Stimulated activated effector memory CD8-positive, alpha-beta T cell treated with anti-CD3 and anti-CD28 coated beads, Interleukin-12 subunit alpha, Interleukin-12 subunit beta, amount 100 ng/mL, for 72 hours (primary cell): ENCODE data around the gene SLMAP.

Experiments used
- ATAC-seq: fragments of 150-1000 bp; cut with Tn5 transposase; 2 replicates; pipeline ENCODE4 v1.10.0; 2021
- DNase-seq, 2 donors: peaks; one replicate each; pipeline ENCODE4 v3.0.0; 2021 to 2022; ENCODE audit warnings: low spot score in 2 of 2
- H3K27ac Mint-ChIP-seq: one replicate; pipeline ENCODE4 v1.8.0; 2022; ENCODE audit warnings: mild to moderate bottlenecking, mixed read lengths
- H3K36me3 Mint-ChIP-seq: one replicate; pipeline ENCODE4 v1.8.0; 2022; ENCODE audit warnings: mild to moderate bottlenecking, mixed read lengths
- H3K4me1 Mint-ChIP-seq: one replicate; pipeline ENCODE4 v1.8.0; 2022; ENCODE audit warnings: mixed read lengths
- H3K4me3 Mint-ChIP-seq: one replicate; pipeline ENCODE4 v1.8.0; 2022; ENCODE audit warnings: mild to moderate bottlenecking, mixed read lengths
- H3K9me3 Mint-ChIP-seq: one replicate; pipeline ENCODE4 v1.8.0; 2022; ENCODE audit warnings: mixed read lengths

The SLMAP gene

GRCh38 chr3:57822686-57823085 lies 66.6 kb downstream of the SLMAP start:
- Mint-ChIP-seq H3K4me3 (no peak overlapping the region), H3K27ac (no peak overlapping the region), H3K9me3 (no peaks in the 10 kb centered on the region), H3K36me3 (peaks cover 6% of the 10 kb centered on the region), H3K4me1 (peaks cover 23% of the 10 kb centered on the region)
- ATAC-seq (no peak), DNase-seq (no peak)

- no peak for ATAC-seq
- peaks cover 16% of the 10 kb centered on the region for H3K4me1 Mint-ChIP-seq
- peaks cover 6% of the 10 kb centered on the region for H3K36me3 Mint-ChIP-seq
- no peak for DNase-seq
- H3K4me3 Mint-ChIP-seq = no peak overlapping the region
- no peak overlapping the region for H3K27ac Mint-ChIP-seq
- H3K9me3 Mint-ChIP-seq = no peaks in the 10 kb centered on the region
Observed at GRCh38 chr3:57825116-57825515, 69.0 kb downstream of the SLMAP start.

- Mint-ChIP-seq H3K4me1 (peaks cover 16% of the 10 kb centered on the region), H3K36me3 (peaks cover 12% of the 10 kb centered on the region), H3K27ac (peak overlapping the region; percentile 14), H3K9me3 (no peaks in the 10 kb centered on the region), H3K4me3 (no peak overlapping the region)
- no peak for ATAC-seq
- DNase-seq = no peak
Observed at GRCh38 chr3:57826245-57826951, 70.3 kb downstream of the SLMAP start.

GRCh38 chr3:57826952-57827723 lies 71.0 kb downstream of the SLMAP start:
- DNase-seq (no peak), ATAC-seq (no peak)
- Mint-ChIP-seq H3K27ac (peak overlapping the region; percentile 14), H3K4me3 (no peak overlapping the region), H3K4me1 (peaks cover 12% of the 10 kb centered on the region), H3K9me3 (no peaks in the 10 kb centered on the region), H3K36me3 (peaks cover 19% of the 10 kb centered on the region)

- Mint-ChIP-seq H3K27ac (no peak overlapping the region), H3K9me3 (no peaks in the 10 kb centered on the region), H3K4me3 (no peak overlapping the region), H3K4me1 (peaks cover 12% of the 10 kb centered on the region), H3K36me3 (peaks cover 19% of the 10 kb centered on the region)
- DNase-seq = no peak
- no peak for ATAC-seq
Observed at GRCh38 chr3:57827757-57828156, 71.6 kb downstream of the SLMAP start.

GRCh38 chr3:57832486-57832885 lies 76.4 kb downstream of the SLMAP start:
- Mint-ChIP-seq H3K9me3 (no peaks in the 10 kb centered on the region), H3K36me3 (peaks cover 20% of the 10 kb centered on the region), H3K4me3 (no peak overlapping the region), H3K27ac (no peak overlapping the region), H3K4me1 (peaks cover 8% of the 10 kb centered on the region)
- DNase-seq (no peak), ATAC-seq (no peak)

- Mint-ChIP-seq H3K27ac (no peak overlapping the region), H3K36me3 (peaks cover 20% of the 10 kb centered on the region), H3K4me3 (no peak overlapping the region), H3K4me1 (peaks cover 8% of the 10 kb centered on the region), H3K9me3 (no peaks in the 10 kb centered on the region)
- no peak for DNase-seq
- ATAC-seq = no peak
Observed at GRCh38 chr3:57832900-57833313, 76.8 kb downstream of the SLMAP start.

- Mint-ChIP-seq H3K4me1 (peaks cover 13% of the 10 kb centered on the region), H3K9me3 (no peaks in the 10 kb centered on the region), H3K4me3 (no peak overlapping the region), H3K36me3 (peaks cover 20% of the 10 kb centered on the region), H3K27ac (no peak overlapping the region)
- ATAC-seq (no peak), DNase-seq (no peak)
Observed at GRCh38 chr3:57833763-57834162, 77.7 kb downstream of the SLMAP start.

- ATAC-seq = no peak
- Mint-ChIP-seq H3K27ac (peak overlapping the region; percentile 32), H3K36me3 (peaks cover 6% of the 10 kb centered on the region)
Observed at GRCh38 chr3:57837686-57838085, 81.6 kb downstream of the SLMAP start.

GRCh38 chr3:57838627-57839026 lies 82.5 kb downstream of the SLMAP start:
- Mint-ChIP-seq H3K4me1 (peaks cover 20% of the 10 kb centered on the region), H3K4me3 (no peak overlapping the region), H3K9me3 (no peaks in the 10 kb centered on the region), H3K27ac (no peak overlapping the region), H3K36me3 (peaks cover 4% of the 10 kb centered on the region)
- ATAC-seq (no peak), DNase-seq (no peak)

More at GRCh38 chr3:57837686-57838085, 81.6 kb downstream of the SLMAP start:
- Mint-ChIP-seq H3K4me3 (no peak overlapping the region), H3K9me3 (no peaks in the 10 kb centered on the region), H3K4me1 (peaks cover 20% of the 10 kb centered on the region)
- no peak for DNase-seq

GRCh38 chr3:57840473-57840872 lies 84.4 kb downstream of the SLMAP start:
- ATAC-seq = no peak
- Mint-ChIP-seq H3K36me3 (peaks cover 8% of the 10 kb centered on the region), H3K4me3 (no peak overlapping the region), H3K4me1 (peaks cover 20% of the 10 kb centered on the region), H3K27ac (no peak overlapping the region), H3K9me3 (no peaks in the 10 kb centered on the region)
- no peak for DNase-seq

GRCh38 chr3:57841818-57842217 lies 85.7 kb downstream of the SLMAP start:
- no peak for DNase-seq
- Mint-ChIP-seq H3K9me3 (no peaks in the 10 kb centered on the region), H3K36me3 (peaks cover 8% of the 10 kb centered on the region), H3K27ac (no peak overlapping the region), H3K4me3 (no peak overlapping the region), H3K4me1 (peaks cover 19% of the 10 kb centered on the region)
- ATAC-seq = no peak

GRCh38 chr3:57848177-57848738 lies 92.1 kb downstream of the SLMAP start:
- H3K4me3 Mint-ChIP-seq = no peak overlapping the region
- DNase-seq = no peak
- no peaks in the 10 kb centered on the region for H3K9me3 Mint-ChIP-seq
- no peak for ATAC-seq
- H3K27ac Mint-ChIP-seq = no peak overlapping the region
- H3K36me3 Mint-ChIP-seq = peaks cover 50% of the 10 kb centered on the region
- H3K4me1 Mint-ChIP-seq = no peaks in the 10 kb centered on the region

GRCh38 chr3:57851304-57851703 lies 95.2 kb downstream of the SLMAP start:
- DNase-seq (no peak), ATAC-seq (no peak)
- Mint-ChIP-seq H3K4me3 (no peak overlapping the region), H3K9me3 (no peaks in the 10 kb centered on the region), H3K36me3 (peaks cover 47% of the 10 kb centered on the region), H3K4me1 (no peaks in the 10 kb centered on the region), H3K27ac (no peak overlapping the region)

- Mint-ChIP-seq H3K4me3 (no peak overlapping the region), H3K4me1 (no peaks in the 10 kb centered on the region), H3K27ac (no peak overlapping the region), H3K9me3 (no peaks in the 10 kb centered on the region), H3K36me3 (peaks cover 54% of the 10 kb centered on the region)
- ATAC-seq (no peak), DNase-seq (no peak)
Observed at GRCh38 chr3:57852896-57853295, 96.8 kb downstream of the SLMAP start.

GRCh38 chr3:57855281-57855680 lies 99.2 kb downstream of the SLMAP start:
- Mint-ChIP-seq H3K9me3 (no peaks in the 10 kb centered on the region), H3K4me1 (no peaks in the 10 kb centered on the region), H3K4me3 (no peak overlapping the region), H3K27ac (peak overlapping the region; percentile 40), H3K36me3 (peaks cover 58% of the 10 kb centered on the region)
- ATAC-seq = no peak
- DNase-seq = no peak
